ENCODE measurements around the gene CHEK2. TPM values are rescaled to one million over a fixed set of nuclear protein-coding genes. Genes with fewer than 3 reads are reported as not detected.

The CHEK2 gene
- total RNA-seq, 2 donors from 2014 or later: 2.7 to 11.3 TPM

GRCh38 chr22:28647216-28647615, 94.4 kb downstream of the CHEK2 start:
- H3K4me1 ChIP-seq: no peaks in the 10 kb centered on the region
- no peak overlapping the region for H3K27ac ChIP-seq
- H3K27me3 ChIP-seq: no peaks in the 10 kb centered on the region
- H3K36me3 ChIP-seq: no peaks in the 10 kb centered on the region
- no peaks in the 10 kb centered on the region for H3K9me3 ChIP-seq
- no peak for TF ChIP-seq CTCF (IDR thresholded peaks at IDR 0.05)
- H3K4me3 ChIP-seq: no peak overlapping the region
- no peak for DNase-seq (ENCODE audit: low spot score)

DNA sequence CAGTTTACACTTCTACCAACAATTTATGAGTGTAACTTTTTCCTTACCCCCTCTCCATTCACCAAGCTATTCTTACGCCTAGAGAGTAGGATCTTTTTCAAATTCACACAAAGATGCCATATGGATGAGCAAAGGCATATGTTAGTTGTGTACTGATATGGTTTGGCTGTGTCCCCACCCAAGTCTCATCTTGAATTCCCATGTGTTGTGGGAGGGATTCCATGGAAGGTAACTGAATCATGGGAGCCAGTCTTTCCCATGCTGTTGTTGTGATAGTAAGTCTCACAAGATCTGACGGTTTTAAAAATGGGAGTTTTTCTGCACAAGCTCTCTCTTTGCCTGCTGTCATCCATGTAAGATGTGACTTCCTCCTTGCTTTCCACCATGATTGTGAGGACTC, 102.3 kb downstream of the CHEK2 start:
- Histone ChIP-seq H3K4me3 (no peak overlapping the region), H3K27me3 (no peaks in the 10 kb centered on the region), H3K9me3 (no peaks in the 10 kb centered on the region), H3K36me3 (no peaks in the 10 kb centered on the region), H3K27ac (no peak overlapping the region), H3K4me1 (no peaks in the 10 kb centered on the region)
- DNase-seq (ENCODE audit: low spot score): no peak
- no peak for TF ChIP-seq CTCF (IDR thresholded peaks at IDR 0.05)

Other genes with a start within 250 kb of the CHEK2 start
- gene TTC28, start 62.0 kb downstream of the CHEK2 start, total RNA-seq: 10 to 100 TPM; 22.1 to 22.3 TPM
- 10 to 100 TPM; 11.9 to 12.6 TPM for gene HSCB, start 219 bp upstream of the CHEK2 start, total RNA-seq
- gene CCDC117, start 30.9 kb upstream of the CHEK2 start, total RNA-seq: 10 to 100 TPM; 13.6 to 17.3 TPM
- 100 to 1,000 TPM; 104 to 160 TPM for gene XBP1, start 58.7 kb upstream of the CHEK2 start, total RNA-seq
- 10 to 100 TPM in 1 of 2 donors, 1 to 10 TPM in 1; 7.9 to 11.5 TPM for gene ZNRF3, start 141.8 kb upstream of the CHEK2 start, total RNA-seq